Central memory CD8-positive, alpha-beta T cell (primary cell): ENCODE measurements around the gene CAMK1D.
A peak's percentile ranks its signal among the peaks of the same experiment; 100 is the strongest.

Experiments
- ATAC-seq: fragments of 150-1000 bp; cut with Tn5 transposase; replicated peaks from 2 replicates; pipeline ENCODE4 v1.10.0; 2022; ENCODE audit warnings: mild to moderate bottlenecking, moderate FRiP score, moderate number of reproducible peaks; ENCODE audit not compliant: poor library complexity, severe bottlenecking; ENCODE audit errors: extremely low read depth
- DNase-seq, 2 donors: peaks; one replicate each; pipeline ENCODE4 v3.0.0; 2021; ENCODE audit warnings: low spot score in 2 of 2
- H3K27ac Mint-ChIP-seq: one replicate; pipeline ENCODE4 v1.8.0; 2022; ENCODE audit warnings: low read depth, mild to moderate bottlenecking, moderate library complexity, mixed read lengths
- H3K27me3 Mint-ChIP-seq: one replicate; pipeline ENCODE4 v1.8.0; 2022; ENCODE audit warnings: mixed read lengths
- H3K36me3 Mint-ChIP-seq: one replicate; pipeline ENCODE4 v1.8.0; 2022; ENCODE audit warnings: mild to moderate bottlenecking, moderate library complexity, mixed read lengths; ENCODE audit not compliant: insufficient read depth
- H3K4me1 Mint-ChIP-seq: one replicate; pipeline ENCODE4 v1.8.0; 2022; ENCODE audit warnings: mixed read lengths
- H3K4me3 Mint-ChIP-seq: one replicate; pipeline ENCODE4 v1.8.0; 2022; ENCODE audit warnings: mild to moderate bottlenecking, moderate library complexity, mixed read lengths
- H3K9me3 Mint-ChIP-seq: one replicate; pipeline ENCODE4 v1.8.0; 2022; ENCODE audit warnings: mixed read lengths

CAMK1D gene

GRCh38 chr10:12645449-12645848 lies 296.1 kb downstream of the CAMK1D start:
- Mint-ChIP-seq H3K27ac (no peak overlapping the region), H3K4me3 (no peak overlapping the region)

DNA sequence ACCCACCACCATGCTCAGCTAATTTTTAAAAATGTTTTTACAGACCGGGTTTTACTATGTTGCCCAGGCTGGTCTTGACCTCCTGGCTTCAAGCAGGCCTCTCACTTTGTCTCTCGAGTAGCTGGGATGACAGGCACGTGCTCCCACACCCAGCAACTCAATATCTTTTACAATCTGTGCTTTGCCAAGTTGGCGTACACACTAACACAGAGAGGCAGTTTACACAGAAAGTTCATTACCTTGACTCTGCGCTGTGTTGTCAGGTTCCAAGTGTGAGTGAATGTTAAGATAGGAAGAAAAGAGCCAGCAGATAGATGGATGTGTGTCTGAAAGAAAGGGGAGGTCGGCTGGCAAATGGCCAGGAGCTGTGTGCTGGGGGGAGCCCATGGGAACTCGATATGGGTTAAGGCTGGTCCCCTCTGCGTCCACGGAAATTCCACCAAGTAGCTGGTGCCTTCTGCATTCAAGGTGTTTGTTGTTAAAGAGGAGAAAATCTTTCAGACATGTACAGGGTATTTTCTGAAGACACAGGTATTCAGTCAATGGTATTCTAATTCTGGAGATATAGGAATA lies 299.8 kb downstream of the CAMK1D start:
- Mint-ChIP-seq H3K36me3 (peaks cover 9% of the 10 kb centered on the region), H3K27me3 (no peaks in the 10 kb centered on the region), H3K4me1 (no peaks in the 10 kb centered on the region), H3K27ac (peak overlapping the region; percentile 23), H3K4me3 (no peak overlapping the region), H3K9me3 (no peaks in the 10 kb centered on the region)
- ATAC-seq (no peak), DNase-seq (no peak)

More at GRCh38 chr10:12645449-12645848, 296.1 kb downstream of the CAMK1D start:
- Mint-ChIP-seq H3K27me3 (no peaks in the 10 kb centered on the region), H3K9me3 (no peaks in the 10 kb centered on the region), H3K36me3 (peaks cover 8% of the 10 kb centered on the region), H3K4me1 (no peaks in the 10 kb centered on the region)
- DNase-seq (no peak), ATAC-seq (no peak)

- ATAC-seq: no peak
- H3K9me3 Mint-ChIP-seq: no peaks in the 10 kb centered on the region
- no peak overlapping the region for H3K27ac Mint-ChIP-seq
- DNase-seq: no peak
- H3K4me3 Mint-ChIP-seq: no peak overlapping the region
- H3K36me3 Mint-ChIP-seq: peaks cover 9% of the 10 kb centered on the region
- no peaks in the 10 kb centered on the region for H3K4me1 Mint-ChIP-seq
- no peaks in the 10 kb centered on the region for H3K27me3 Mint-ChIP-seq
Observed at GRCh38 chr10:12650122-12650521, 300.8 kb downstream of the CAMK1D start.

DNA sequence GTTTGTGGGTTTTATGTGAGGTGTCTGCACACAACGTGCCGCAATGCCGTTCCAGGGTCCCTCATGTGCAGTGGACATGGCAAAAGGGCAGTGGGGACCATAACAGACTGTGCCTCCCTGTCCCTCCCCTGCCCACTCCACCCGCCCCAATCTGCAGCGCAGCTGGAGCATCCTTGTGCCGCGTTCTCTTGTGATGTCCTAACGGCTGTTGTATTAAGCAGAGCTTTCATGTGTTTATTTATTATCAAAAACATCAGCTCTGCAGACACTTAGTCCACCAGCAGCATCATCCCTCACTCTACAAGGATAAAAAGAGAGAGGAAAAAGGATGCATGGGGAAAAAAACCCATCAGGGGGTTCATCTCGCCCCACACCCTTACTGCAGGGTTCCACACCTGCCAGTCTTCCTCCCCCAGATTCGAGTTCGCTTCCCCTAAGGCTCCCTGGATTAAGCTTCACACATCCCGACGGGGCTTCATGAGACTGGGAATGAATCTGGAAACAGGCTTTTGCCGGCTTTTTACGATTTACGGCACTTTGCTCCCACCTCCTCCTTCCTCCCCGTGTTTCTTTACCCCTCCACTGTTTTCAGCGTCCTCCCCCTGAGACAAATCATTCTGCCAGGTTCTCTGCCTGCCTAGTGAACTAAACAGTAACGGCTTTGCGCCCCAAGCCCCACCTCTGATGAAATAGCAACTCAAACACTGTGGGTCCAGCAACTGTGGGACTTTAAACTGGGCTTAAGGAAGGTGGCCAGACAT lies 301.4 kb downstream of the CAMK1D start:
- Mint-ChIP-seq H3K4me3 (no peak overlapping the region), H3K36me3 (peaks cover 9% of the 10 kb centered on the region), H3K27me3 (no peaks in the 10 kb centered on the region), H3K27ac (no peak overlapping the region), H3K9me3 (no peaks in the 10 kb centered on the region), H3K4me1 (no peaks in the 10 kb centered on the region)
- ATAC-seq (no peak), DNase-seq (no peak)

DNA sequence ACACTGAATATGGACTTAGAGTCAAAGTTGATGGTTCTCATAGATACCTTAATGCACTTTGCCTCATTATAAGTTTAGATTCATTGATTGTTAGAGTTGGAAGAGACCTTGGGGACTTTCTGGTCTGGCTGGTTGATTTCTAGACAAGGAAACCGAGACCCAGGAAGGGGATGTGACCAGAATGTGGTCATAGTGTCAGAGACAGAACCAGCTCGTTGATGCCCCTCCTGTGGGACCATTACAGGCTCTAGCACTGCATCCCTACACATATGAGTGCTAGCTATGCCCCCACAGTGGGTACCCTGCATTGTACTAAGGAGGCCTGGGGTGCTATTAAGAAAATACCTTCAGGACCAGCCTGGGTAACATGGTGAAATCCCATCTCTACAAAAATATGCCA lies 306.6 kb downstream of the CAMK1D start:
- no peak for ATAC-seq
- H3K4me3 Mint-ChIP-seq: no peak overlapping the region
- peaks cover 3% of the 10 kb centered on the region for H3K36me3 Mint-ChIP-seq

DNA sequence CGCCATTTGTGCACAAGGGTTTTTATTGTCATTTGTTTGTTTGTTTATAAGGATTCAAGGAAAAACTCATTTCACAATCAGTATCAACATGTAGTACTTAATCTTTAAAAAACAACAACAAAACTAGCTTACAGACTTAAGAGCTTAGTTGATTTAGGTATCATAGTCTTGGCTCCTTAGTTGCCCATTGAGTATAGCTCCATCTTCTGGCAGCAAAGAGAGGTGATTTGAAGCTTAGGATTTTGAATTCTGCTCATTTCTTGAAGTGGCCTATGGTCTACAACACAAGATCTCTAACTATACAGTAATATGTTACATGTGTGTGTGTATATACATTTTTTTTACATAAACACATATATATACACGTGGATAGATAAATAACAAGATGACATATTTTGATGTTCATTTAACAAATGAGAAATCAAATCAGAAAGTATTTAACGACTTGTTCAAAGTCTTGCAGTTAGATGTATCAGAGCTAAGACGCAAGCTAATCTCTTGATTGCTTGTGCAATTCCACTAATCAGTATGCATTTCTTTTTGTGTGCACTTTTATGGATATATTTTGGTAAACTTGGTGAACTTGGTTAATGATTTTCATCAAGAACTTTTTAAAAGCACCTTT lies 307.3 kb downstream of the CAMK1D start:
- DNase-seq: no peak
- Mint-ChIP-seq H3K9me3 (no peaks in the 10 kb centered on the region), H3K27ac (no peak overlapping the region), H3K27me3 (no peaks in the 10 kb centered on the region), H3K4me1 (no peaks in the 10 kb centered on the region), H3K36me3 (peaks cover 3% of the 10 kb centered on the region), H3K4me3 (no peak overlapping the region)
- ATAC-seq: peak; percentile 54

More for the DNA sequence above, 306.6 kb downstream of the CAMK1D start:
- no peak for DNase-seq
- no peaks in the 10 kb centered on the region for H3K9me3 Mint-ChIP-seq
- peak overlapping the region; percentile 16 for H3K27ac Mint-ChIP-seq
- no peaks in the 10 kb centered on the region for H3K27me3 Mint-ChIP-seq
- H3K4me1 Mint-ChIP-seq: no peaks in the 10 kb centered on the region

GRCh38 chr10:12657489-12657888 lies 308.1 kb downstream of the CAMK1D start:
- no peaks in the 10 kb centered on the region for H3K27me3 Mint-ChIP-seq
- ATAC-seq: no peak
- no peak overlapping the region for H3K27ac Mint-ChIP-seq
- H3K36me3 Mint-ChIP-seq: peaks cover 3% of the 10 kb centered on the region
- no peak overlapping the region for H3K4me3 Mint-ChIP-seq
- no peaks in the 10 kb centered on the region for H3K4me1 Mint-ChIP-seq
- DNase-seq: no peak
- H3K9me3 Mint-ChIP-seq: no peaks in the 10 kb centered on the region

DNA sequence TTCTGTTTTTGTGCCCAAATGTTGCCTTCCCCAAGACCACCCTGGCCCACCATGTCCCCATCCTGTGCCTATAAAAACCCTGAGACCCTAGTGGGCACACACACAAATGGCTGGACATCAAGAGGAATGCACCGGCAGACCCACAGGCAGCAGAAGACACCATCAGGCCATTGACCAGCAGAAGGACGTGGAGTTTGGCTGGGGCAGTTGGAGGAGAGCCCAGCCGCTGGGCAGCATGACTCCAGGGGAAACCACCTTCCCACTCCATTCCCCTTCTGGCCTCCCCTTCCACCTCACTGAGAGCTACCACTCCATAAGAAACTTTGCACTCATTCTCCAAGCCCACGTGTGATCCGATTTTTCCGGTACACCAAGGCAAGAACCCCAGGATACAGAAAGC lies 309.2 kb downstream of the CAMK1D start:
- no peak overlapping the region for H3K27ac Mint-ChIP-seq
- H3K9me3 Mint-ChIP-seq: no peaks in the 10 kb centered on the region
- H3K4me1 Mint-ChIP-seq: no peaks in the 10 kb centered on the region
- peaks cover 3% of the 10 kb centered on the region for H3K36me3 Mint-ChIP-seq
- no peak for ATAC-seq
- DNase-seq: no peak
- H3K4me3 Mint-ChIP-seq: no peak overlapping the region
- H3K27me3 Mint-ChIP-seq: no peaks in the 10 kb centered on the region

DNA sequence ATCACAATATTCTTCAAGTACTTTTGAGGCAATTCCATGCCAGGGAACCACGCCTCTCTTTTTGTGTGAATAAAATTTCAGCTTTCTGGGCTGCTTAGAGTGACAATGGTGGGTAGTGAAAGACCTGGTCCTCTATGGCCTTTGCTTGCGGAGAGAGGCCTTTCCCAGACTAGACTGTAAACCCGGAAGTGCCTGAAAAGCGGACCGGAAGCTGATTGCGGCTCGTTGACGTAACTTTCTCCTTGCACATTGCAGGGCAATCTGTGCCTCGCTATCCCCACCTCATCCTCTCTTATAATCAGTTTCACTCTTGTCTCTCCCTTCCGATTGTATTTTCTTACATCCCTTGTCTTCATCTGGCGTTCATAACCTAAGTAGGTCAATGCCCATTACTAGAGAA lies 310.4 kb downstream of the CAMK1D start:
- Mint-ChIP-seq H3K4me1 (no peaks in the 10 kb centered on the region), H3K9me3 (no peaks in the 10 kb centered on the region), H3K36me3 (peaks cover 4% of the 10 kb centered on the region), H3K27me3 (no peaks in the 10 kb centered on the region), H3K4me3 (no peak overlapping the region), H3K27ac (no peak overlapping the region)
- no peak for ATAC-seq
- no peak for DNase-seq

DNA sequence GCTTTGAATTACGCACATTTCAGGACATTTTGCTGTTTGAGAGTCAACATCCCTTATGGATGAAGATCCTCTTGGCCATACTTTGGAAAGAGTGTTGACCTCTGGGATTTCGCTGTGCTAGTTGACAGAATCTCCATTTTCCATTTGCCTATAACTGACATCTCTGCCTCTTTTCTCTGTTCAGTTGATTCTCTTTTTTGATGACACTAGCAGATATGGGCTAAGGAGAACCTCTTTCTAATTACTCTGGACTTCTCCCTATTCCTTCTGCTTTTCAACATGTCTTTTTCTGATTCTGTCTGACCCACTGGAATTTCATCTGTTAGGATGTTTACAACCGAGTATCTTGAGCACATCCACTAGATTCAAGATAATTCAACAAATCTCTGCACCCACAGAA lies 311.5 kb downstream of the CAMK1D start:
- ATAC-seq: no peak
- Mint-ChIP-seq H3K4me3 (no peak overlapping the region), H3K4me1 (no peaks in the 10 kb centered on the region), H3K27ac (no peak overlapping the region), H3K9me3 (no peaks in the 10 kb centered on the region), H3K27me3 (no peaks in the 10 kb centered on the region), H3K36me3 (peaks cover 5% of the 10 kb centered on the region)
- DNase-seq: no peak

GRCh38 chr10:12661671-12662070 lies 312.3 kb downstream of the CAMK1D start:
- Mint-ChIP-seq H3K36me3 (peaks cover 5% of the 10 kb centered on the region), H3K4me3 (no peak overlapping the region), H3K9me3 (no peaks in the 10 kb centered on the region), H3K4me1 (no peaks in the 10 kb centered on the region), H3K27ac (no peak overlapping the region), H3K27me3 (no peaks in the 10 kb centered on the region)
- DNase-seq: no peak
- ATAC-seq: no peak

DNA sequence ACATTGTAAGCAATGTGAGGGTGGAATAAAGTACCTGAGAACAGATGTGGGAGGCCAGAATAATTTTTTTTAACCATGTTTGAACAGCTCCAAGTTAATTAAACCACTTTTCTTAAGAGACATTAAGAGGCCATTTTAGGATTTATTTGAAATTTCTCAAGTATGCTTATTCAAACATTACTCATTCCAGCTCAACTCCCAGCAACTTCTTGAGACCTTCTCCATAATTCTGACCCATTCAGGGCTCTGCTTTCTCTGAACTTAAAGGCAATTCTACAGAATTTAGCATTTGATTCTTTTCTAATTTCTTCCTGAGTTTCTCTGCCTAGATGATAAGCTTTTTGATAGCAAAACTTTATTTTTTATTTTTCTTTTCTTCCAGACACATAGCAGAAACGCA lies 314.5 kb downstream of the CAMK1D start:
- peaks cover 3% of the 10 kb centered on the region for H3K36me3 Mint-ChIP-seq
- H3K27ac Mint-ChIP-seq: no peak overlapping the region
- no peak overlapping the region for H3K4me3 Mint-ChIP-seq
- H3K9me3 Mint-ChIP-seq: no peaks in the 10 kb centered on the region
- no peak for DNase-seq
- ATAC-seq: no peak
- no peaks in the 10 kb centered on the region for H3K27me3 Mint-ChIP-seq
- H3K4me1 Mint-ChIP-seq: no peaks in the 10 kb centered on the region

- Mint-ChIP-seq H3K36me3 (peaks cover 1% of the 10 kb centered on the region), H3K9me3 (no peaks in the 10 kb centered on the region), H3K4me1 (no peaks in the 10 kb centered on the region), H3K27me3 (no peaks in the 10 kb centered on the region), H3K27ac (no peak overlapping the region), H3K4me3 (no peak overlapping the region)
- DNase-seq (no peak), ATAC-seq (no peak)
Observed at GRCh38 chr10:12665501-12665900, 316.2 kb downstream of the CAMK1D start.
